GM10266 (cell line): ENCODE measurements around the gene RNU6-9.

Experiments used
- DNase-seq: peaks from one replicate; pipeline ENCODE4 v3.0.0; 2012; ENCODE audit errors: extremely low spot score
- CTCF ChIP-seq: IDR thresholded peaks from 2 replicates; pipeline ENCODE4 v1.5.1; 2012; ENCODE audit warnings: mild to moderate bottlenecking, low read depth; ENCODE audit not compliant: control insufficient read depth, insufficient read depth; ENCODE audit errors: missing control alignments

The RNU6-9 gene

GRCh38 chr19:937259-937694 is 44.0 kb downstream of the RNU6-9 start:
- peak; percentile 71 for DNase-seq
- no peak for TF ChIP-seq CTCF

GRCh38 chr19:938233-938923 is 45.1 kb downstream of the RNU6-9 start:
- DNase-seq = no peak
- TF ChIP-seq CTCF = no peak

GRCh38 chr19:939439-939838 is 46.2 kb downstream of the RNU6-9 start:
- no peak for DNase-seq
- no peak for TF ChIP-seq CTCF

- no peak for DNase-seq
- TF ChIP-seq CTCF = no peak
Measured at GRCh38 chr19:939922-940321, 46.6 kb downstream of the RNU6-9 start.

GRCh38 chr19:940591-941291 is 47.5 kb downstream of the RNU6-9 start:
- TF ChIP-seq CTCF = peak; percentile 24
- DNase-seq = no peak

- TF ChIP-seq CTCF = no peak
- no peak for DNase-seq
Measured at GRCh38 chr19:941292-942132, 48.2 kb downstream of the RNU6-9 start.

- TF ChIP-seq CTCF = no peak
- no peak for DNase-seq
Measured at GRCh38 chr19:942133-942645, 48.9 kb downstream of the RNU6-9 start.
